ENCODE results near the gene NR5A2. TPM values are rescaled to one million over a fixed set of nuclear protein-coding genes. Genes with fewer than 3 reads are reported as not detected.

Gene NR5A2
- total and polyA plus RNA-seq, 10 of the 15 experiments (the other 5 are each of a cell fraction or from before 2014, with no cell fraction given) = 0.02 to 0.60 (median 0.15) TPM; not detected in 1

DNA sequence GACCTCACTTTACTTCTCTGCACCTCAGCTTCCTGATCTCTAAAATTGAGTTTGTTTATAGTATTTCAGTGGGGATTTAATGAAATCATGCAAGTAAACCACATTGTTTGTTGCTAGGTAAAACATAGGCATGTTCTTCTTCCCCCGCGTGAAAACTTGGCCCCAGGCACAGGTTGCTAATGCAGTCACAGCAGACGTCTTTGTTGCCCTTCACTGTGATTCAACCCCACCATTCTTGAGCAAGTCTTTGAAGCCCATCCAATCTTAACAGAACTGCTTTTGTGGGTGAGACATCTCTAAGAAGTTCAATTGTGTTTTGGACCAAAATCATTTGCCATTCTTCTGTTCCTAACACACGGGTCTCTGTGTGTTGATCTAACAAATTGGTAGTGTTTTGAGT lies 196.8 kb downstream of the NR5A2 start:
- WGBS (ENCODE audit: insufficient coverage, insufficient replicate concordance, low lambda C conversion rate, missing lambda C conversion rate) = 68% methylated on average over 4 of the region's 4 CpGs
- Histone ChIP-seq H3K9ac (ENCODE audit: control insufficient read depth, insufficient read depth, low read length) (no peak overlapping the region), H3K4me1 (ENCODE audit: control insufficient read depth, insufficient read depth, low read length) (peaks cover 6% of the 10 kb centered on the region; the same call in 1 of the 2 replicates), H3K36me3 (ENCODE audit: control insufficient read depth in 2 of 2, insufficient read depth in 2 of 2, low read length in 1 of 2) (no peaks in the 10 kb centered on the region), H4K20me1 (ENCODE audit: control insufficient read depth, insufficient read depth) (no peaks in the 10 kb centered on the region), H3K27ac (ENCODE audit: control insufficient read depth, insufficient read depth) (no peak overlapping the region), H2AFZ (ENCODE audit: control insufficient read depth, low read depth, low read length) (no peak overlapping the region), H3K27me3 (replicated peaks in 1 of 2; ENCODE audit: control insufficient read depth in 2 of 2, insufficient read depth in 2 of 2, low read length in 1 of 2) (peaks cover 0 to 3% of the 10 kb centered on the region in 2 experiments; a peak in 1 of 4 replicates), H3K9me3 (replicated peaks; ENCODE audit: control insufficient read depth, insufficient read depth, low read length) (no peaks in the 10 kb centered on the region), H3K4me2 (ENCODE audit: control insufficient read depth, insufficient read depth) (no peak overlapping the region), H3K79me2 (ENCODE audit: control insufficient read depth, insufficient read depth, low read length) (no peaks in the 10 kb centered on the region), H3K4me3 (no peak overlapping the region)
- ChIA-PET CTCF (no interaction called here), RAD21 (ENCODE audit: unreplicated experiment) (interaction anchor here (1.0 to 2.0 kb wide), 2 partner anchors 16 to 71 kb away, joined by 3 to 7 read pairs; no protein-coding TSS in a partner anchor), POLR2A (no interaction called here), SMC1A (ENCODE audit: uncharacterized antibody, unreplicated experiment) (interaction anchor here (0.7 to 2.3 kb wide), 5 partner anchors 12 to 78 kb away, joined by 3 to 8 read pairs (median 3); no protein-coding TSS in a partner anchor)
- intact Hi-C loops (cut with micrococcal nuclease; ENCODE audit: unreplicated experiment) = no loop called here
- in situ Hi-C loops (cut with MboI) = no loop called here
- DNase-seq (ENCODE audit: low read depth, low spot score) = no peak
- ATAC-seq = no peak
- TF ChIP-seq IRF4 (IDR thresholded peaks at IDR 0.05; ENCODE audit: low read depth, low read length) = no peak
- TF ChIP-seq CBX3 (IDR thresholded peaks at IDR 0.05; ENCODE audit: borderline replicate concordance, low read depth) = no peak
- TF ChIP-seq POLR2A (IDR thresholded peaks at IDR 0.05; ENCODE audit: low read depth, low read length) = no peak
- TF ChIP-seq CHD1 (IDR thresholded peaks at IDR 0.05; ENCODE audit: low read depth, low read length) = no peak
- TF ChIP-seq FOXM1 (IDR thresholded peaks at IDR 0.05; ENCODE audit: low read depth, low read length) = no peak
- TF ChIP-seq, protein P1, sequence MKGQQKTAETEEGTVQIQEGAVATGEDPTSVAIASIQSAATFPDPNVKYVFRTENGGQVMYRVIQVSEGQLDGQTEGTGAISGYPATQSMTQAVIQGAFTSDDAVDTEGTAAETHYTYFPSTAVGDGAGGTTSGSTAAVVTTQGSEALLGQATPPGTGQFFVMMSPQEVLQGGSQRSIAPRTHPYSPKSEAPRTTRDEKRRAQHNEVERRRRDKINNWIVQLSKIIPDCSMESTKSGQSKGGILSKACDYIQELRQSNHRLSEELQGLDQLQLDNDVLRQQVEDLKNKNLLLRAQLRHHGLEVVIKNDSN (IDR thresholded peaks at IDR 0.05; ENCODE audit: borderline replicate concordance, extremely low read length, insufficient read depth, low read depth, low read length) = no peak
- no peak for TF ChIP-seq STAT3 (IDR thresholded peaks at IDR 0.05; ENCODE audit: low read depth, low read length)
- TF ChIP-seq EZH2 (IDR thresholded peaks at IDR 0.05; ENCODE audit: borderline replicate concordance, control insufficient read depth, low read depth, low read length) = no peak
- TF ChIP-seq, protein P2, sequence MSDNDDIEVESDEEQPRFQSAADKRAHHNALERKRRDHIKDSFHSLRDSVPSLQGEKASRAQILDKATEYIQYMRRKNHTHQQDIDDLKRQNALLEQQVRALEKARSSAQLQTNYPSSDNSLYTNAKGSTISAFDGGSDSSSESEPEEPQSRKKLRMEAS (IDR thresholded peaks at IDR 0.05; ENCODE audit: low read depth, low read length) = no peak
- TF ChIP-seq GABPA (IDR thresholded peaks at IDR 0.05; ENCODE audit: low read depth) = no peak
- no peak for TF ChIP-seq BMI1 (IDR thresholded peaks at IDR 0.05; ENCODE audit: borderline replicate concordance)
- TF ChIP-seq ETV6 (conservative IDR thresholded peaks at IDR 0.05 in 1 of 2, IDR thresholded peaks at IDR 0.05 in 1 of 2; ENCODE audit: borderline replicate concordance in 1 of 2, low read depth in 1 of 2) = no peak
- TF ChIP-seq DPF2 (IDR thresholded peaks at IDR 0.05) = no peak
- no peak for TF ChIP-seq SUPT20H (IDR thresholded peaks at IDR 0.05; ENCODE audit: borderline replicate concordance, control insufficient read depth, low read depth, low read length)
- TF ChIP-seq, protein P3, sequence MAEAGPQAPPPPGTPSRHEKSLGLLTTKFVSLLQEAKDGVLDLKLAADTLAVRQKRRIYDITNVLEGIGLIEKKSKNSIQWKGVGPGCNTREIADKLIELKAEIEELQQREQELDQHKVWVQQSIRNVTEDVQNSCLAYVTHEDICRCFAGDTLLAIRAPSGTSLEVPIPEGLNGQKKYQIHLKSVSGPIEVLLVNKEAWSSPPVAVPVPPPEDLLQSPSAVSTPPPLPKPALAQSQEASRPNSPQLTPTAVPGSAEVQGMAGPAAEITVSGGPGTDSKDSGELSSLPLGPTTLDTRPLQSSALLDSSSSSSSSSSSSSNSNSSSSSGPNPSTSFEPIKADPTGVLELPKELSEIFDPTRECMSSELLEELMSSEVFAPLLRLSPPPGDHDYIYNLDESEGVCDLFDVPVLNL (IDR thresholded peaks at IDR 0.05; ENCODE audit: low read depth, low read length) = no peak
- TF ChIP-seq, protein P4, sequence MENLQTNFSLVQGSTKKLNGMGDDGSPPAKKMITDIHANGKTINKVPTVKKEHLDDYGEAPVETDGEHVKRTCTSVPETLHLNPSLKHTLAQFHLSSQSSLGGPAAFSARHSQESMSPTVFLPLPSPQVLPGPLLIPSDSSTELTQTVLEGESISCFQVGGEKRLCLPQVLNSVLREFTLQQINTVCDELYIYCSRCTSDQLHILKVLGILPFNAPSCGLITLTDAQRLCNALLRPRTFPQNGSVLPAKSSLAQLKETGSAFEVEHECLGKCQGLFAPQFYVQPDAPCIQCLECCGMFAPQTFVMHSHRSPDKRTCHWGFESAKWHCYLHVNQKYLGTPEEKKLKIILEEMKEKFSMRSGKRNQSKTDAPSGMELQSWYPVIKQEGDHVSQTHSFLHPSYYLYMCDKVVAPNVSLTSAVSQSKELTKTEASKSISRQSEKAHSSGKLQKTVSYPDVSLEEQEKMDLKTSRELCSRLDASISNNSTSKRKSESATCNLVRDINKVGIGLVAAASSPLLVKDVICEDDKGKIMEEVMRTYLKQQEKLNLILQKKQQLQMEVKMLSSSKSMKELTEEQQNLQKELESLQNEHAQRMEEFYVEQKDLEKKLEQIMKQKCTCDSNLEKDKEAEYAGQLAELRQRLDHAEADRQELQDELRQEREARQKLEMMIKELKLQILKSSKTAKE (IDR thresholded peaks at IDR 0.05; ENCODE audit: low read depth, poor library complexity, severe bottlenecking) = no peak
- BruUV-seq (replicated peaks) = no TSS peak
- FAIRE-seq = no peak

Measured in GM12878 (cell line).